ENCODE measurements around the gene SMARCA2. TPM values are rescaled to one million over a fixed set of nuclear protein-coding genes. Genes with fewer than 3 reads are reported as not detected.
A peak's percentile ranks its signal among the peaks of the same experiment; 100 is the strongest.

SMARCA2 gene
- total and polyA plus RNA-seq, 9 donors = 108 to 404 (median 199) TPM

DNA sequence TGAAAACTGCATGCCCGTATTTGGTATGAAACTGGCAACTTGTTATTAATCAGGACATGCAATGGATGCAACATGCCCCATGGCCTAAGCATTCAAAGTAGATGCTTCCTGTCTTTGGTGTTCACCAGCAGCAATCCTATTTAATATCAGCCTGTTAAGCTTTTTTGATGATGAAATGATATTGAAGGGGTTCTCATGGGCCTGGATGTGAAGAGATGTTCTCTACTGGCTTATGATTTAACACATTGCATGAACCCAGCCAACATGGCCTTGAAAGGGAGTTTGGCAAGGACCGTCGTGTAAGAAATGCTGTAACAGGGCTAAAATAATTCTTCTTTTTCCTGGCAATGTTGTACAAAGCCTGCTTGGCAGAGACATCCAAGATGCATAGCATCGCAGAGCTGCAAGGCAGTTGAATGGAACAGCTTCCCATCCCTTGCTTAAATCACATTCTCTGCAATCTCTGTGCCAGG lies 111.2 kb downstream of the SMARCA2 start:
- 3 to 10% (median 8%) methylated on average over 4 of the region's 4 CpGs for WGBS, 3 donors

DNA sequence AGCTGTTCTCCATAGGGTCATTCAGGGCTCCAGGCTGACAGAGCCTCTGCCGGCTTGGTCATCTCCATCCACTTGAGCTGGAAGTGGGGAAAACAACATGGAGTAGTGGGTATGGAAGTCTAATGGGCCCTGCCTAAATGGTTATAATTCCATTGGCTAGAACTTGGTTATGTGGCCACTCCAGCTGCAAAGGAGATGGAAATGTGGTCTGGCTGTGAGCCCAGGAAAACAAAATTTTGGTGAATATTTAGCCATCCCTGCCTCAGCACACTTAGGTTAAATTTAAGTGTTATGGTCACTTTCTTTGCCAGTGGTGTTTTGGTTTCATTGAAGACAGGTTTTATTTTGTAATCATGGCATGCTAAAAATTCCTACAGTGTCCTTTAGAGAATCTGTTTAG lies 112.3 kb downstream of the SMARCA2 start:
- Histone ChIP-seq H3K36me3 (no peaks in the 10 kb centered on the region), H3K9me3 (no peaks in the 10 kb centered on the region), H3K4me3 (no peak overlapping the region), H3K27me3 (no peaks in the 10 kb centered on the region), H3K27ac (peak overlapping the region in 1 of 2 donors; percentile 91), H3K4me1 (ENCODE audit: insufficient read depth) (peaks cover 27% of the 10 kb centered on the region)
- TF ChIP-seq EP300 (IDR thresholded peaks at IDR 0.05) (no peak), POLR2A (IDR thresholded peaks at IDR 0.05) (no peak)
- TF ChIP-seq, protein P1, sequence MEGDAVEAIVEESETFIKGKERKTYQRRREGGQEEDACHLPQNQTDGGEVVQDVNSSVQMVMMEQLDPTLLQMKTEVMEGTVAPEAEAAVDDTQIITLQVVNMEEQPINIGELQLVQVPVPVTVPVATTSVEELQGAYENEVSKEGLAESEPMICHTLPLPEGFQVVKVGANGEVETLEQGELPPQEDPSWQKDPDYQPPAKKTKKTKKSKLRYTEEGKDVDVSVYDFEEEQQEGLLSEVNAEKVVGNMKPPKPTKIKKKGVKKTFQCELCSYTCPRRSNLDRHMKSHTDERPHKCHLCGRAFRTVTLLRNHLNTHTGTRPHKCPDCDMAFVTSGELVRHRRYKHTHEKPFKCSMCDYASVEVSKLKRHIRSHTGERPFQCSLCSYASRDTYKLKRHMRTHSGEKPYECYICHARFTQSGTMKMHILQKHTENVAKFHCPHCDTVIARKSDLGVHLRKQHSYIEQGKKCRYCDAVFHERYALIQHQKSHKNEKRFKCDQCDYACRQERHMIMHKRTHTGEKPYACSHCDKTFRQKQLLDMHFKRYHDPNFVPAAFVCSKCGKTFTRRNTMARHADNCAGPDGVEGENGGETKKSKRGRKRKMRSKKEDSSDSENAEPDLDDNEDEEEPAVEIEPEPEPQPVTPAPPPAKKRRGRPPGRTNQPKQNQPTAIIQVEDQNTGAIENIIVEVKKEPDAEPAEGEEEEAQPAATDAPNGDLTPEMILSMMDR (IDR thresholded peaks at IDR 0.05) = no peak
- intact Hi-C loops (cut with DNase I) = loop anchor here in 3 of 4 donors (10.0 kb wide), 3 partner anchors 113 to 687 kb away; partner anchors contain the start of genes SMARCA2 (in 1 of the 3) and VLDLR (in 1 of the 3)
- DNase-seq = no peak
- 55 to 58% (median 58%) methylated on average over 1 of the region's 1 CpG for WGBS, 3 donors

More for the DNA sequence above, 111.2 kb downstream of the SMARCA2 start:
- DNase-seq = peak; percentile 53 to 72 (median 68)
- intact Hi-C loops (cut with DNase I) = loop anchor here in 3 of 4 donors (10.0 kb wide), 3 partner anchors 112 to 688 kb away; partner anchors contain the start of genes SMARCA2 (in 1 of the 3) and VLDLR (in 1 of the 3)
- Histone ChIP-seq H3K36me3 (no peaks in the 10 kb centered on the region), H3K4me1 (ENCODE audit: insufficient read depth) (peaks cover 27% of the 10 kb centered on the region), H3K27ac (peak overlapping the region in 1 of 2 donors; percentile 91), H3K4me3 (peak overlapping the region; percentile 3), H3K27me3 (no peaks in the 10 kb centered on the region), H3K9me3 (no peaks in the 10 kb centered on the region)
- TF ChIP-seq POLR2A (IDR thresholded peaks at IDR 0.05) = no peak
- TF ChIP-seq EP300 (IDR thresholded peaks at IDR 0.05) = no peak
- TF ChIP-seq, protein P1 (IDR thresholded peaks at IDR 0.05) = no peak

DNA sequence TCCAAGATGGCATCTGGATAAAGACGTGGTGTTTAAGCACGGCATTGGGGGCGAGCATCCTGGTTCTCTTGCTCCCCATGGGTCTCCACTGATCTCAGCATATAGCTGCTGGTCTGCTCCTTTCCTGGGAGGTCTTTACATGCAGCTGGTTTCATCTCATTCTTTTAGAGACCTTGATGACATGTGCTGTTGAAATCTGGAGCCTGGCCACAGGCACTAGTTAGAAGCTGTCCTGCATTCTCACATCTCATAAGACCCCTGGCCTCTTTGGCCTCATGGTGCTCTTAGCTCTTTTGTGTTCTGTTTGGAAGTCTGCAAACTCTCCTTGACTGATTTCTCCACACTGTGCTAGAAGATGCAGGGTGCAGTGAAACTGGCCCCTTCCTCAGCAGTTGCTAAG lies 113.0 kb downstream of the SMARCA2 start:
- peak overlapping the region in 1 of 2 donors; percentile 91 for H3K27ac ChIP-seq
- TF ChIP-seq EP300 (IDR thresholded peaks at IDR 0.05) (no peak), POLR2A (IDR thresholded peaks at IDR 0.05) (no peak)
- 53 to 77% (median 66%) methylated on average over 3 of the region's 3 CpGs for WGBS, 3 donors
- peaks cover 27% of the 10 kb centered on the region for H3K4me1 ChIP-seq (ENCODE audit: insufficient read depth)
- H3K4me3 ChIP-seq = no peak overlapping the region
- intact Hi-C loops (cut with DNase I) = loop anchor here in 3 of 4 donors (10.0 kb wide), 3 partner anchors 113 to 687 kb away; partner anchors contain the start of genes SMARCA2 (in 1 of the 3) and VLDLR (in 1 of the 3)
- no peaks in the 10 kb centered on the region for H3K27me3 ChIP-seq
- no peak for DNase-seq
- H3K9me3 ChIP-seq = no peaks in the 10 kb centered on the region
- no peaks in the 10 kb centered on the region for H3K36me3 ChIP-seq

DNA sequence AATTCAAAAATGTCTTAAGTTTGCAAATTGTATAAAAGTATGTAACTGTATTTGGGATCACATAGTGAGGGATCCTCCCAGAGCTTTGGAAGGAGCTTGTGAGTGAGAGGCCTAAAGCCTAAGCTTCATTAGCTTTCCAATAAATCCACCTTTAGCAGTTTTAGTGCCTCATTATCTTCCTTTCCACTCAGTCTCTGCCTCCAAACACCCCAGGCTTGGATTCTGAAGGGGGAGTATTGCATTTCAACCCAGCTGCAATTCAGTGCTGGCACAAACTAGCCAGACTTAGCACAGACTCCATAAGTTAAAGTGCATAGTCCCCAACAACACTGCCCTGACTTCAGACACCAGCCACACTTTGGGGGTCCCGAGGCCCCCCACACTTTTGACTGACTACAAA lies 113.5 kb downstream of the SMARCA2 start:
- H3K27ac ChIP-seq = peak overlapping the region in 1 of 2 donors; percentile 91
- 33 to 50% (median 40%) methylated on average over 1 of the region's 1 CpG for WGBS, 3 donors
- no peaks in the 10 kb centered on the region for H3K9me3 ChIP-seq
- peaks cover 27% of the 10 kb centered on the region for H3K4me1 ChIP-seq (ENCODE audit: insufficient read depth)
- no peaks in the 10 kb centered on the region for H3K36me3 ChIP-seq
- intact Hi-C loops (cut with DNase I) = loop anchor here in 3 of 4 donors (10.0 kb wide), 3 partner anchors 114 to 686 kb away; partner anchors contain the start of genes SMARCA2 (in 1 of the 3) and VLDLR (in 1 of the 3)
- DNase-seq = no peak
- H3K27me3 ChIP-seq = no peaks in the 10 kb centered on the region
- TF ChIP-seq POLR2A (IDR thresholded peaks at IDR 0.05) (no peak), EP300 (IDR thresholded peaks at IDR 0.05) (no peak)
- TF ChIP-seq, protein P1 (IDR thresholded peaks at IDR 0.05) = no peak
- H3K4me3 ChIP-seq = no peak overlapping the region

DNA sequence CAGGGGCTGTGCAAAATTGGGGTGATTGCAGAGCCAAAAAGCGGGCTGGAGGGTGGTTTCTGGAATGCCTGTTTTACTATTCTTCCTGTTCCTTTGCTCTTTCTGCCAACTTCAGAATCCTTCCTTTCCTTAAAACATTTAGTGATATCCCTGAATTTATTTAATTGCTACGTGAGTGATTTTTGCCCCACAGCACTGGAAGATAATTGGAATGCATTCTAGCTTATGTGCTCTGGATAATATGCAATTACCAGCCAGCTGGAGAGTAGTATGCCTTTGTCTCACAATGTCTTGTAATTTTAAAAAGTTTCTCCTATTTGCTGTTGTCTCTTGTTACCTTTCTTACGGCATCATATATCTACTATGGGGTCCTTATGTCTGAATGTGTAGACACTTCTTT lies 115.8 kb downstream of the SMARCA2 start:
- H3K4me3 ChIP-seq = no peak overlapping the region
- H3K27ac ChIP-seq = no peak overlapping the region
- no peaks in the 10 kb centered on the region for H3K36me3 ChIP-seq
- intact Hi-C loops (cut with DNase I) = loop anchor here (10.0 kb wide), 3 partner anchors 494 to 704 kb away; partner anchors contain the start of gene VLDLR (in 2 of the 4)
- TF ChIP-seq, protein P1 (IDR thresholded peaks at IDR 0.05) = no peak
- no peak for TF ChIP-seq EP300 (IDR thresholded peaks at IDR 0.05)
- TF ChIP-seq POLR2A (IDR thresholded peaks at IDR 0.05) = no peak
- no peaks in the 10 kb centered on the region for H3K9me3 ChIP-seq
- WGBS, 3 donors = 51 to 56% (median 55%) methylated on average over 3 of the region's 3 CpGs
- no peak for DNase-seq
- H3K27me3 ChIP-seq = no peaks in the 10 kb centered on the region
- H3K4me1 ChIP-seq (ENCODE audit: insufficient read depth) = peaks cover 22% of the 10 kb centered on the region
